ENCODE results near the gene KIF15.
"Not testable (repeated sequence)": the region's sequence is repeated elsewhere in the genome, so short reads cannot be mapped to it uniquely, and the experiment has no call there.

Gene KIF15

DNA sequence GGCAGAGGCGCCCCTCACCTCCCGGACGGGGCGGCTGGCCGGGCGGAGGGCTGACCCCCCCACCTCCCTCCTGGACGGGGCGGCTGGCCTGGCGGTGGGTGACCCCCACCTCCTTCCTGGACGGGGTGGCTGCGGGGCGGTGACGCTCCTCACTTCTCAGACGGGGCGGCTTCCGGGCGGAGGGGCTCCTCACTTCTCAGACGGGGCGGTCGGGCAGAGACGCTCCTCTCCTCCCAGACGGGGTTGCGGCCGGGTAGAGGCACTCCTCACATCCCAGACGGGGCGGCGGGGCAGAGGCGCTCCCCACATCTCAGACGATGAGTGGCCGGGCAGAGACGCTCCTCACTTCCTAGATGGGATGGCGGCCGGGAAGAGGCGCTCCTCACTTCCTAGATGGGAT lies 59.6 kb downstream of the KIF15 start:
- not testable (repeated sequence) for DNase-seq

DNA sequence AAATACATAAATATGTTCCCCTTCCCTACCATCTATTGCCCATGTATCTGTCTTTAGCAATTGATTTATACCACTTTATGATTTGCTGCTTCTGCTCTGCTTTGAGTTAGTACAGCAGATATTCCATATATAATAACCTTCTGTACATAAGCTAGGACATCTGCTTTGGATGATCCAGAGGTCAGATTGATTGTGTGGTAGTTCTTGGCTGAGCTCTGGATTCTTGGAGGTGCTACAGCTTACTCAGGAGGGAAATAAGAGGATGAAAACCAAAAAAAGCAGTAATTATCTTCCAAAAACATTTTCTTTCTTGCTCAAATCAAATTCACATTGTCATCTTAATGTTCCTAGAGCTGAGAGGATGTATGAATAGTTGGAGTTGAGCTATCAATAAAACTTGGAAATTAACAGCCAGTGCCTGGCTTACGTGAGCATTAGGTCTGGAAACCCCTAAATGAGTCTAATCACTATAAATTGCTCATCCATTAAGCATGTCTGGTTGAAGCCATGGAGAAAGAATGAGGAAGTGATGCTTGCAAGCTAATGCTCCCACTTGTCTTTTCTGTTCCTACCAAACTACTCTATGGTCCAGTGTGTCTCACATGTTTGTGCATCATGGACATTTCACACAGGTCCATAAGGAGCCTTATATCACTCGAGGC lies 63.8 kb downstream of the KIF15 start:
- no peak for DNase-seq

DNA sequence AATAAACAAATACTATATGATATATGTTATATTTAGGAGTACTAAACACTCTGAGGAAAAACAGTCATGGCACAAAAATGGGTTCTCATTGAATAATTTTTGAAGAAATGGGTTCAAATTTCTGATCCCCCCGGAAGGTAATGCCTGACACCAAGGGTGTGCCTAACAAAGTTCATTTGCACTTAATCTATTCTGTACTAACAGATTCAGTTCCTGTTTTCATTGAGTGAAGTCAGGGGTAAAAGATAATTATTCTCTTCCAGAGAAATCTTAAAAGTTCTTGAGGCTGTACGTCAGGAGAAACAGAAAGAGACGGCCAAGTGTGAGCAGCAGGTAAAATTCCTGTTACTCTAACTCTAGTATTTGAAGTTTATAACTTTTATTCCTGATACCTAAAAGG lies 65.6 kb downstream of the KIF15 start:
- no peak for DNase-seq

DNA sequence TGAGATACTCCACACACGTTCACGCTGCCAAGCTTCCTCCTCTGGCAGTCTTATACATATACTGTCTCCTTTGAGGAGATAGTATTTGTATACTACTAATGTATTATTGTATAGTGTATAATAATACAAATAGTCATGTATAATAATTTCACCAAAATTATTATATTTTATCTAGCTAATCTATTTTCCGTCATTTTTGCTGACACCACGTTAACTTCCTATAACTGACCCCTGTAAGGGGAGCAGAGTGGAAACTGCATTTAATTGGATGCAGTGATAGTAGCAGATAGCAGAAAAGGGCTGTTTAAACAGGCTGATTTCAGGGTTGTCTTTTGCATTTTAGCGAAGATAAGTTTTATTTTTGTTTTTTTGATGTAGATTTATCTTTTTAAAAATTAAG lies 69.6 kb downstream of the KIF15 start:
- no peak for DNase-seq

DNA sequence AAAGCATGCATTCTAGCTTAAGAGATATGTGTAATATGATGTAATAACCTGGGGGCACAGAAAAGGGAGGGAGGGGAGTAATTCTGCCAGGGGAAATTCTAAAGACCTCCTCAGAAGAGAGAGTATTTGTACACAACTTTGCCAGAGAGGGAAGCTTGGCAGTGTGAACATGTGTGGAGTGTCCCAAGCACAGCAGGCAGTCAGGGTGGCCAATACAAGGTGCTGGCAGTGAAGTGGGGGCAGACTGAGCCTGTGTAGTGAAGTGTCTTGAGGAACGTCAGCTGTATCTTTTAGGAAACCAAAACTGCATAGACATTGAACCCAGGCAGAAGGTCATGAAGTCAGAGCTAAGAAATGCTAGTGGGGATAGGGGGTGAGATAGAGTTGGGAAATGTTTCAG lies 70.4 kb downstream of the KIF15 start:
- no peak for DNase-seq

DNA sequence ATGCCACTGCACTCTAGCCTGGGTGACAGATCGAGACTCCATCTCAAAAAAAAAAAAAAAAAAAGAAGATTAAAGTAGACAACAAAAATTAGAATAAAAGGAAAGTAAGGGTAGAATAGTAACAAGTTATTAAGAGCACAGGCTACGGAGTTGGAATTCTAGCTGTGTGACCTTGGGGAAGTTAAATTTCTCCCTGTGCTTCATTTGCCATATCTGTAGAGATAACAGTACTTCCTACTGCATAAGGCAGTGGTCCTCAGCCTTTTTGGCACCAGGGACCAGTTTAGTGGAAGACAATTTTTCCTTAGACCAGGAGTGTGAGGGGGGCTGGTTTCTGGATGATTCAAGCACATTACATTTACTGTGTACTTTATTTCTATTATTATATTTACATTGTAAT lies 71.4 kb downstream of the KIF15 start:
- no peak for DNase-seq

DNA sequence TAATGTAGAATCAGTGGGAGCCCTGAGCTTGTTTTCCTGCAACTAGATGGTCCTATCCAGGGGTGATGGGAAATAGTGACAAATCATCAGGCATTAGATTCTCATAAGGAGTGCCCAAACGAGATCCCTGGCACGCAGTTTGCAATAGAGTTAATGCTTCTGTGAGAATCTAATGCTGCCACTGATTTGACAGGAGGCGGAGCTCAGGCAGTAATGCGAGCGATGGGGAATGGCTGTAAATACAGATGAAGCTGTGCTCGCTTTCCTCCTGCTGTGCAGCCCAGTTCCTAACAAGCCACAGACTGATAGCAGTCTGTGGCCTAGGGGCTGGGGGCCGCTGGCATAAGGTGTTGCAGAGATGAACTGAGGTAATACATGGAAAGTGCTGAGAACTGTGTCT lies 71.8 kb downstream of the KIF15 start:
- no peak for DNase-seq

DNA sequence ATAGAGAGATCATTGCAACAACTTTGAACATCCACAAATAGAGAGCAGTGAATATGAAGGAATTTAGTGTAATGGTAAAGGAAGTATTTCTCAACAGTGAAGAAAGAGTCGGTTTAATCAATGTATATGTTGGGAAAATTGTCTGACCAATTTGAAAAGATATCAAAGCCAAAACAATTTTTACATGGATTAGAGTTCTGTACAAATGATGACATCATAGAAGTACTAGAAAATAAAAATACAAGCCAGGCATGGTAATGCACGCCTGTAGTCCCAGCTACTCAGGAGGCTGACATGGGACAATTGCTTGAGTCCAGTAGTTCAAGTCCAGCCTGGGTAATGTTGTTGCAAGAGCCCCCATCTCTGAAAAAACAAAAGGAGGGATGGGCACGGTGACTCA lies 74.1 kb downstream of the KIF15 start:
- DNase-seq, result no peak

DNA sequence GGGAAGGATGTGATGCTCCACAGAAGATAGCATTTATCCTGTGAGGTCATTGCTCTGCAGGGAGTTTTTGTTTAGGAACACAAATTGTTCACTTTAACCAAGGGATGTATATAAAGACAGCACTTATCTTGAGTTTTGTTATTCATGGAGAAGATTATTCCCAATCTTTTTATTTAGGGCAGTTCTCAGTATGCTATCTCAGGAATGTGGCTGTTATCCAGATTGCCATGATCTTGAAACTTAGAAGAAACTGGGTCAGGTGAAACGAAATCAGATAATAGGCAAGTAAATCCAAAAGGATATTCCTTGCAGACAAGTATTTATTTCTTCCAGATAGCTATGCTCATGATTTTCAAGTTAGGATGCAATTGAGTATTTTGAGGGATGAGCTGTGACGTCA lies 80.8 kb downstream of the KIF15 start:
- no peak for DNase-seq

DNA sequence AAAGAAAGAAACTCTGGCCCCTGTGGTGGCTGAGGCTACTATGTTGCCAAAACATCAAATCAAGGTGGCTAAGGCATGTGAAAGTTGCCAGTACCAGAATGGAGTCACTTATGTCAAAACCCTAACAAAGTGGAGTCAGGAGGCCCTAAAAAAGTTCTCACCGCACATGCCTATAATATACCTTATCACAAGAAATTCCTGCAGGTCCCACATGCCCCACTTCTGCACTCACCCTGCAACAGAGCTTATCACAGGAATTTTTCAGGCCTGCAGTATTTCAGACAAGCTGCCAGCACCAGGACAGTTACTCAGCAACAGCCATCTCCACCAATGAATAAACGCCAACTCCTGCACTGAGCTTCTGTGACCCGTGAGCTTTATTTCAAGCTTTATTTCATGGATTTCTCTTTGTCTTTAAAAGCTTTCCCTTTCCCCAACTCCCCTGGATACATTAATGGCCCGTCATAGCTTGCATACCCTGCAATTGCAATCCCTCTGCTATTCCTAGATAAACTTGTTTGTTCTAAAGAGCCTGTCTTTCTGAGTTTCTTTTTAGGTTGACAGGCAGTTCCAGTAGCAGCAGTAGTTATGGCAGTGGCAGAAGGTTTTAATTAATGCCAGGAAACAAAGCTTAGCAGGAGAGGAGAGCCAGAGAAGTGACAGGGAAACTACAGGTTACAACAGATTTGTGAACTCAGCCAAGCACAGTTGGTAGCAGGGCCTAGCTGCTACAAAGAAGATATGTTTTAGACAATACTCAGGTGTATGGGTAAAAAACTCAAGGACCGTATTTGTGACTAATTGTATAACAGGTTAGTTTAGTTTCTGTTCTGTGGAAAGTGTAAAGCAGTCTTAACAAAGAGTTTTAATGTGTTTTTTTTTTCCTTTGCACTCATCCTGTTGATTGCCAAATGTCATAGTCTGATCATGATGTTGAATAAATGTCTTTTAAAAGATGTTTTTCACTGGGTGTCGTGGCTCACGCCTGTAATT lies 84.2 kb downstream of the KIF15 start:
- no peak for DNase-seq

DNA sequence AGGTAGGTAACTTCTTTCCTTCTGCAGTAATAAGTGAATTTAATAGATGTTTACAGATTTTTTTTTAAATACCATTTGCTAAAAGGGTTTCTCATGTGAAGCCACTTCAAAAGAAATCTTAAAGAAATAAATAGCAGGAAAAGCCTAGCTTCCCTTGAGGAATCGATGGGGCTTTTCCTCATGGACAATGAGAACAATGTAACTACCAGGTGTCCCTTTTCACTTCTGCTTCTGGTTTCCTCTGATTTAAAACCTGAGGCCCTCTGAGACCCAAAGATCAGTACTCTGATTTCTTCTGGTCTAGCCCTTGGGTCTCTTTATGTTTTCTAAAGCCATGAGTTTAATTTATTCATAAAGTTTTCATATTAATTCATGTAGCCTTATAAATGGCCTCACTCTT lies 87.0 kb downstream of the KIF15 start:
- DNase-seq, result no peak

DNA sequence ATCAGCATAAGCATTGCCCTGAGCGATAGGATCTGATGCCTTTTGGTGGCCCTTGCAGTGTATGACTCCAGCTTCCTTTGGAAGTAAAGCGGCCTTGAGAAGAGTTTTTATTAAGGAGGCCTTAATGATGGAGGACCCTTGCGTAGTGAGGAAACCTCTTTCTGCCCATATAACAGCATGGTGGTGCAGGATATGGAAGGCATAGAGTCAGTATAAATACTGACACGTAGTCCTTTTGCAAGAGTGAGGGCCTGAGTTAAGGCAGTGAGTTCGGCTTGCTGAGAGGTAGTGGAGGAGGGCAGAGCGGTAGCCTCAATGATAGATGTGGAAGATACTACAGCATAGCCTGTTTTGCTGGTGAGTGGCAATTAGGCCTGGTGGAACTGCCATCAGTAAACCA lies 95.1 kb downstream of the KIF15 start:
- DNase-seq, result not testable (repeated sequence)

DNA sequence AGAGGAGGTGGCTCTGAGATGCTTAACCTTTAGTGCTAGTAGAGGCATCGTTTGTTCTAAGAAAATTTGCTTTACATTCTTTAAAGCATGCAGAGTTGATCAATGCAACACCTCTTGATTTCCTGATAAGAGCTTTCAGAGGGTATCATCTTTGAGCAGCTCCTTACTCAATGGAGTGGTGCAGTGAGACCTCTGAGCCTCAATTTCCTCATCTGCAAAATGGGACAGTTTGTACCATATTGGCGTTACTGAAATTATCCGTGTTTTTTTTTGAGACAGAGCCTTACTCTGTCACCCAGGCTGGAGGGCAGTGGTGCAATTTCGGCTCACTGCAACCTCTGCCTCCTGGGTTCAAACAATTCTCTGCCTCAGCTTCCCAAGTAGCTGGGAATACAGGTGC lies 98.5 kb downstream of the KIF15 start:
- no peak for DNase-seq

DNA sequence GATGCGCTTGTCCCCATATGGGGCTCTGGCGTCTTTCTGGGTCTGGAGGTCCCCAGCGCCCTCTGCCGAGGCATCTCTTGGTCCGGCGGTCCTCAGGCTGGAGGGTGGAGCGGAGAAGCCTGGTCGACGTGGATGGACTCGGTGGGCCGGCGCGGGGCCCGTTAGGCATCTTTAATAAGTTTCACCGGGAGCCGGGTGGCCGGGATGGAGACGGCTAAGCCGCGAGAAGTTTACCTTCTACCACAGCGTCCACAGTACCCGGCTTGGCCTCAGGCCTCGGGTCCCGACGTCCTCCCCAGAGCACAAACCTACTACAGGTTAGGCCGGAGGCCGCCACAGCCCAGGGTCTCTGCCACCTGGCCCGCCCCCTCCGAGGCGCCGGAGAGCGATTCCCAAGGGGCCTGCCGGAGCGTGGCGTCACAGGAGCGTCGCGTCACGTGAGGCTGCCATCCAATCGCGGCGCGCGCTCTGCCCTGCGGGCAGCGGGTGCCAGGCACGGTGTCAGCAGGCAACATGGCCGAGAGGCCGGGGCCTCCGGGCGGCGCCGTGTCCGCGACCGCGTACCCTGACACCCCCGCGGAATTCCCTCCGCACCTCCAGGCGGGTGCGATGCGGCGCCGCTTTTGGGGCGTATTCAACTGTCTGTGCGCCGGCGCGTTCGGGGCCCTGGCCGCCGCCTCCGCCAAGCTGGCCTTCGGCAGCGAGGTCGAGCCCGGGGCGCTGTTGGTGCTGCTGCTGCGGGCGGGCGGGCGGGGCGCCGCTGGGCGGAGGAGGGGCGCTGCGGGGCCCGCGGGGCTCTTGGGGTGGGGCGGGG lies 100.0 kb downstream of the KIF15 start, which contains the start of gene TMEM42:
TMEM42 (plus strand) TSS at position 501 of the 814 bp plus-strand sequence; CDS start at position 514, 13 bp downstream.
- peak; percentile 78 for DNase-seq

DNA sequence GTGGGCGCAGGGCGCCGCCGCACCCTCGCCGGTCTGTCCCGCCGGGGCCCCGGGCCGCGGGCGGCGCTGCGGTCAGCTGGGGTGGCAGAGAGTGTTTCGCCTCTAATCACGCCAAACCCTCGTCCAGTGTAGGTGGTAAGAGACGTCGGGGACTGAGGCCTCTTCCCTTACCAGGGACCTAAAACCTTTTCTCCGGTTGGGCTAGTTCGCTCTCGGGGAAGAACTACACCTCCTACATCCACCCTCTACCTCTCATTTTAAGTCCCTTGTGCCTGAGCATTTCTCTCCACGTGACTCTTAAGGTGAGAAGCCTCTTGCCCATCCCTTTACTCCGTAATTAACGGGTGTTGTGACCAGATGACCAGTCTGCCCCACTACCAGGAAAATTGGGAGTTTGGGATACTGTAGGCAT lies 100.6 kb downstream of the KIF15 start:
- peak; percentile 15 to 27 for DNase-seq

DNA sequence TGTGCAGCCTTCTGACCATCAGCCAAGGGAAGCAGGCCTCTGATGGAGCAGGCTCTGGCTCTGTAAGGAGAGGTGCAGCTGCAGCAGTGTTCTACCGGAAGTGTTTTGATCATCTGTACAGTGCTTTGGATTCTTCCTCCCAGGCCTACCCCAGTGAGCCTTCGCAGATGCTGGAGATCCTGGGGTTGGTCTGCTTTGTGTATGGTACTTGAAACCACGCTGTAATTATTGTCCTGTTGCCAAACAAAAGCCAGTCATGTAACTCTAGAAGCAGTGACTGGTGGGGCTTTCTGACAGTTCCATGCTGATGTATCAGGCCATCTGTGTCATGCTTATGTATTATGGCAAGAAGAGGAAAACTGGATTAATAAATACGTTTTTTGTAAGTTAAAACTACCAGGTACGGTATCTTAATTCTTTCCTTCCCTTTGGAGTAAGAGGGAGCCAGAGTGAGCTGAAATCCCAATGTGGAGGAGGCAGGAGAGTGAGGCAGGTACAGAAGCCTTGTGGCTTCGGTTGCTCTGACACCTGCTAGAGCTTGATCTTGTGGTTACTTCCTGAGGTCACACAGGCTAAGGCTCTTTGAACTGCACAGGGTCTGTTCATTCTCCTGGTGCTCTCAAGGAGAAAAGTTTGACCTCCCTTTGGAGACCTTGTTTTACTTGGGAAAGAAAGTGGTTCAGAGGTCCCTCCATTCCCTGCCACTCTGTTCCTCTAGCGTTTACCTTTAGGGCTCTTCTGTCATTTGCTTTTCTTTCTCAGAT lies 103.9 kb downstream of the KIF15 start:
- DNase-seq, result no peak

DNA sequence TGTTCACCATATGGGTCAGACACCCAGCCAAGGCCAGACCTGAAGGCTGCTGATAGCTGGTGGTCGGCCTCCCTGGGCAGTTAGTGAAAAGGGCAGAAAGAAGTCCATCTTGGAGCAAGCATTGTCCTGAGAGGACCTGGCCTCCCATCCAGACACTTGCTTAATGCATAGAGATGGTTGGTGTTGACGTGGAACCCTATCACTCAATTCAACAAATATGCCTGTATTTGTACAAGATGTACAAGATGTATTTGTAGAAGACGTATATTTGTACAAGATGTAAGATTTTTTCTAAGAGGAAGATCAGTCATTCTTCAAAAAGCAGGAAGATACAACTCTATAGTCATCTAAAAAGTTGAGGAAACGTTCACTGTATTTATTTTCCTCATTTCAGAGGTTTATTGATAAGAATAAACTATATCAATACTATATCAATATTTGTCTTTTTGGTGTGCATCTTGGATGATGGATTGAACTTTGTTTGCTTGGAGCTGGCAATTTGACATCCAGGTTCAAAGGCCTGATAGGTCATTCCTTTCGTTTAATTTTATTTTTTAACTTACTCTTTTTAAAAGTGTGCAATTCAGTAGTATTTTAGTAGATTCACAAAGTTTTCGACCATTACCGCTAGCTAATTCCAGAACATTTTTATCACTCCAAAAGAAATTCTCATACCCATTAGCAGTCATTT lies 106.0 kb downstream of the KIF15 start:
- no peak for DNase-seq

DNA sequence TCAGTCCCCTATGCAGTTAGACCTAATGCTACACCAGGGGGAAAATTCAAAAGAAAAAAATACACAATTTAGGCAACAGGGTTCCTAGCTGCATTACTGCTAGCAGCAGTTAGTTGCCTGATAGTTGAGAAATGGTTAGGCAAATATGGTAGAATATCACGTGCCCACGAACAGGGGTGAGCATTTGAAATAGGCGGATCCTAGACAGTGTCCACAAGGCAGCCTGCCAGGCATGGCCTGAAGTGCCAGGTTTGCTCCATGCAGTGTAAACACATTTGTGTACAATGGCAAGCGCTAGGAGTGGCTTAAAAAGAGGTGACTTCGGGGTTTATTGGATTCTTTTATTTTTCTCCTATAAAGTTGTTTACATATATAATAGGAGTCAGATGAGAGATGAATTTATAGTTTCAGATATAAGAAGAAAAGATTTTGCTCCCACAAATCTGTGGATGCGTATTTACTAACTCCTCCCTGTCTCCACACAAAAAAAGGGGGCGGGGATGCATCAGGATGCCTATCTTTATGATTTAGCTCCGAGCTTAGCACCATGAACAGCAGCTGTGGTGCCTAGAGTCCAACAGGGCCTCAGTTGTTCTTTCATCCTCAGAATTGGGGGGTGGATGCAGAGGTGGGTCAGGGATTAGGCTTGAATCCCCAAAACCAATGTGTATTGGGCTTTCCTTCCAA lies 108.9 kb downstream of the KIF15 start:
- no peak for DNase-seq

DNA sequence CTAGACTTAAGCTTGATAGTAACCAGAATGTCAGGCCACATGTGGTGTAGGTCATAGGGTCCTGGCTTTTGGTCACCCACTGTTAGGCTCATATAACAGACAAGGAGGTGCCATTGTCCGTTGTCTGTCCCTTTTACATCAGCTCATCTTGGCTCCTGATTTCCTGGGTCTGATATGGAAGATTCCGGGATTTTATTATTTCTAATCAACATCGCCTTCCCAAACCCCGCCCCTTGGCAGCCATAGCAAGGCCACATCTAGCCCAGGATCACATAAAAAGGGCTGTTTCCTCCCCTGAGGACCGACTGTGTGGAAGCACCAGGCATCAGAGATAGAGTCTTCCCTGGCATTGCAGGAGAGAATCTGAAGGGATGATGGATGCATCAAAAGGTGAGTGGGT lies 112.7 kb downstream of the KIF15 start, which contains the start of gene TGM4:
TGM4 (plus strand) TSS at position 301 of the 400 bp plus-strand sequence; CDS start at position 372, 71 bp downstream.
- DNase-seq, result no peak

DNA sequence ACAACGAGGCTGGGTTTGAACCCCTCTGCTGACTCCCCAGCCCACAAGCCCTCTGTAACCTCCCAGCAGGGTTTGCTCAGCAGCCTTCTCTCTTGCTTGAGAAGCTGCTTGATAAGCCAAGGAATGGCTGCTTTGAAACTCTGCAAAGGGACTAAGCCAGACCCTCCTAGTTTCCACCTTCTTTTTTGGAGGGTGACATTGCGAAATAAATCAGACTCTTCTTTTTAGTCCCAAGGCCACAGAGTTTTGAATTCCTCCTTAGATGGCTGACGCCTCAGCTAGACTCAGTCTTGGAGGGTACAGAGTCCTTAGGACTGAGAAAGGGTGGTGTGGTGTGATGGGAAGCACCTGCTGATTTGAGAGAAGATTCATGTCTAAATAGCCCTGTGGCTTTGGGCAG lies 114.0 kb downstream of the KIF15 start:
- no peak for DNase-seq

DNA sequence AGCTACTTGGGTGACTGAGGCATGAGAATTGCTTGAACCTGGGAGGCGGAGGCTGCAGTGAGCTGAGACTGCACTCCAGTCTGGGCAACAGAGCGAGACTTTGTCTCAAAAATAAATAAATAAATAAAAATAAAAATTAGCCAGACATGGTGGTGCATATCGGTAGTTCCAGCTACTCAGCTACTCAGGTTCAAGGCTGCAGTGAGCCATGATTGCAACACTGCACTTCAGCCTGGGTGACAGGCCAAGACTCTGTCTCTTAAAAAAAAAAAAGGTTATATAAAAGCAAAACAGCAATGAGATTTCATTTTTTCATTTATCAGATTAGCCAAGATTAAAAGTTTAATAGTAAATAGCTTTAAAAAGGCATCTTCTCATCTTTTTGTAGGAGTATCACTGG lies 115.7 kb downstream of the KIF15 start:
- no peak for DNase-seq
